ENCODE measurements around the gene IFT74.

DNA sequence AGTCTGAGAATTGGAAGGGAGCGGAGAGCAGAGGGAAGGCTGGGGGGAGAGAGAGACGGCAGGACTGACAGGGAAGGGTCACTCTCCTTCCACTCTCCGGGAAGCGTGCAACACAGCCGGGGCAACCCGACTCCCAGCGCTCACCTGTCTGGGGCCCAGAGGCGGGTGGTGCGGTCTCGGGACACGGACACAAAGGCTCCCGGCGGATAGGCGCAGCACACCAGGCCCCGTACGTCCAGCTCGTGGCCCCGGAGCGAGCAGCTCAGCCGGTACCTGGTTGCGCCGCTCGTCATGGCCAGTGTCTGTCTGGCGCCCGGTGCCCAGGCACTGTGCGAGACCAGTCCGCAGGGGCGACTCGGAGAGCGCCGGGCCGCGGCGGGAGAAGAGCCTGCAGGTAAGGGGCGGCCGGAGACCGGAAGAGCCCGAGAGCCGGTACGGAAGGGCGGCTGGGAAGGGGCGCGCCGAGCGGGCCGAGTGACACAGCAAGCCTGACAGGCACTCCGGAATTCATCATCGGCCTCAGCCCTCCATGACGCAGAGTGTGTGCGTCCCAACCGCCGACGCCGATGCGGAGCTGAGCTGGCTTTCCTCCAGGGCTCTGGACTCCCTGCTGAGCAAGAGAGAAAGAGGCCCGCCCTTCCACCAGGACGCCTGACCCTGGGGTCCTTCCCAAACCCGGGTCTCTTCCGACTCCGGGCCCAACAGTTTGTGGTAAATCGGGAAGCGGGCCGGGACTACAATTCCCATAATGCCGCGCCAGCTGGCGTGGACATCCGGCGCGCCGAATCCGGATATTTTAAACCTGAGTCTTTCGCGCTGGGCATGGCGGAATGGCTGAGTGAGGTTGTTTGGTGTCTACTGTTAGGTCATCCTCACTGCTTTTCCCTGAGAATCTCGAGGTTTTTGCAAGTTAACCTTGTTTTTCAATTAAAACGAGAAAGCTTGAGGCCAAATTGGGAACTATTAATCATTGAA lies 9.2 kb upstream of the IFT74 start, which contains the start of gene PLAA:
- no peak for TF ChIP-seq CTCF (IDR thresholded peaks at IDR 0.05; ENCODE audit: insufficient read depth, low read length)
- no peak for TF ChIP-seq REST (IDR thresholded peaks at IDR 0.05; ENCODE audit: insufficient replicate concordance, low read depth)
- TF ChIP-seq POLR2AphosphoS5 (IDR thresholded peaks at IDR 0.05; ENCODE audit: low read depth): peak; percentile 60; the same call in 1 of the 2 replicates
- peak; percentile 83 for TF ChIP-seq GABPA (IDR thresholded peaks at IDR 0.05; ENCODE audit: low read depth)

Measured in HL-60 (cell line).